Activated CD8-positive, alpha-beta memory T cell treated with anti-CD3 and anti-CD28 coated beads, Interleukin-2, amount 10 ng/mL, durations not matched to agents 7 days and 5 days (primary cell): ENCODE measurements around the gene GRIFIN. TPM values are rescaled to one million over a fixed set of nuclear protein-coding genes. Genes with fewer than 3 reads are reported as not detected.

Source experiments
- ATAC-seq: fragments of 150-1000 bp; cut with Tn5 transposase; one replicate; pipeline ENCODE4 v1.10.0; 2021; ENCODE audit warnings: moderate library complexity
- CTCF ChIA-PET: fragments of 350-600 bp; sonication (Branson Sonifier 250); formaldehyde crosslinking; loops from one replicate; lab custom pipeline; 2021; ENCODE audit warnings: antibody characterized with exemption; lab: Charles Lee
- DNase-seq: peaks from one replicate; pipeline ENCODE4 v3.0.0-alpha.2; 2020
- H3K27ac Mint-ChIP-seq: one replicate; pipeline ENCODE4 v1.8.0; 2021; ENCODE audit warnings: mild to moderate bottlenecking, mixed read lengths
- H3K27me3 Mint-ChIP-seq: one replicate; pipeline ENCODE4 v1.8.0; 2021; ENCODE audit warnings: mixed read lengths
- H3K36me3 Mint-ChIP-seq: one replicate; pipeline ENCODE4 v1.8.0; 2021; ENCODE audit warnings: mild to moderate bottlenecking, mixed read lengths
- H3K4me1 Mint-ChIP-seq: one replicate; pipeline ENCODE4 v1.8.0; 2021; ENCODE audit warnings: mixed read lengths
- H3K4me3 Mint-ChIP-seq: one replicate; pipeline ENCODE4 v1.8.0; 2021; ENCODE audit warnings: mild to moderate bottlenecking, moderate library complexity, mixed read lengths
- H3K9me3 Mint-ChIP-seq: one replicate; pipeline ENCODE4 v1.8.0; 2022; ENCODE audit warnings: low read depth, mixed read lengths
- total RNA-seq, 2 experiments: library from RNA; stranded (reverse); gene quantifications; one replicate each; pipeline ENCODE4 v1.2.3, GENCODE V29; 2021

The GRIFIN gene
- total RNA-seq, 2 experiments from 2014 or later: not detected

DNA sequence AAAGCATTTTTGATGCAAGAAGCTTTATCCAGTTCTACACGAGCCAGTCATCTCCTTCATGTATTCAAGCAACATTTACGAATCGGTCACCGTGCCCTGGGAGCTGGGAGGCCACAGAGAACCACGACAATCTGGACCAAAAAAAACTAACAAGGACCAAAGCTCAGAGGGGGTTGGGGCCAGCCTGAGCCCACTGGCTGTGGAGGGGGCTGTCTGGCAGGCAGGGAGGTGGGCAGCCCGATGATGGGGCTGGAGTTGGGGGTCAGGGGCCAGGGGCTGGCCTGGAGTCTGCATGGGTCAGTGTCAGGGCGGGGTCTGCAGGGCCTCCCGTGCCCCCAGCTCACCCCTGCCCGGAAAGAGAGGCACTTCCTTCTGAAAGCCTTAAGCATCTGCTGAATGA lies 12.5 kb upstream of the GRIFIN start:
- DNase-seq (no peak), ATAC-seq (no peak)
- Mint-ChIP-seq H3K27ac (no peak overlapping the region), H3K9me3 (no peaks in the 10 kb centered on the region), H3K27me3 (peaks cover 4% of the 10 kb centered on the region), H3K36me3 (no peaks in the 10 kb centered on the region), H3K4me3 (no peak overlapping the region), H3K4me1 (no peaks in the 10 kb centered on the region)
- CTCF ChIA-PET: interaction anchor here (0.5 to 1.8 kb wide), 3 partner anchors 11 to 185 kb away, joined by 3 to 5 read pairs (median 3); no protein-coding TSS in a partner anchor

DNA sequence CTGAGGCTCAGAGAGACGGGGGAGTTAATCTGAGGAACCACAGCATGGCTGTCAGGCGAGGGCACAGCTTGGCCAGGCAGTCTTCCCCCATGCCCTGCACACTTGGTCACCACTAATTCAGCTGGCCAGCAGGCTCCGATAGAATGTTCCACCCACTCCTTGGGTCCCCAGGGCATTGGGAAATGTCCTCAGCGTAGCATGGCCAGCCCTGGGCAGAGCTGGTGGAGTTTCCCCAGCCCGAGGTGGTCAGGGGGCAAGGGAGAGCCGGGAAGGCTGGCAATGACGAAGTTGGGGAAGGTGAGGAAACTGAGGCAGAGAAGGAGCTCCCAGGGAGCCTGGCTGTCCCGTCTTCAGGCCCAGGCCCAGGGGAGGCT lies 12.1 kb upstream of the GRIFIN start:
- Mint-ChIP-seq H3K4me3 (no peak overlapping the region), H3K9me3 (no peaks in the 10 kb centered on the region), H3K27me3 (peaks cover 4% of the 10 kb centered on the region), H3K36me3 (no peaks in the 10 kb centered on the region), H3K4me1 (no peaks in the 10 kb centered on the region), H3K27ac (no peak overlapping the region)
- CTCF ChIA-PET: interaction anchor here (0.9 to 1.8 kb wide), 2 partner anchors 11 to 19 kb away, joined by 3 to 5 read pairs; no protein-coding TSS in a partner anchor
- DNase-seq (no peak), ATAC-seq (no peak)

DNA sequence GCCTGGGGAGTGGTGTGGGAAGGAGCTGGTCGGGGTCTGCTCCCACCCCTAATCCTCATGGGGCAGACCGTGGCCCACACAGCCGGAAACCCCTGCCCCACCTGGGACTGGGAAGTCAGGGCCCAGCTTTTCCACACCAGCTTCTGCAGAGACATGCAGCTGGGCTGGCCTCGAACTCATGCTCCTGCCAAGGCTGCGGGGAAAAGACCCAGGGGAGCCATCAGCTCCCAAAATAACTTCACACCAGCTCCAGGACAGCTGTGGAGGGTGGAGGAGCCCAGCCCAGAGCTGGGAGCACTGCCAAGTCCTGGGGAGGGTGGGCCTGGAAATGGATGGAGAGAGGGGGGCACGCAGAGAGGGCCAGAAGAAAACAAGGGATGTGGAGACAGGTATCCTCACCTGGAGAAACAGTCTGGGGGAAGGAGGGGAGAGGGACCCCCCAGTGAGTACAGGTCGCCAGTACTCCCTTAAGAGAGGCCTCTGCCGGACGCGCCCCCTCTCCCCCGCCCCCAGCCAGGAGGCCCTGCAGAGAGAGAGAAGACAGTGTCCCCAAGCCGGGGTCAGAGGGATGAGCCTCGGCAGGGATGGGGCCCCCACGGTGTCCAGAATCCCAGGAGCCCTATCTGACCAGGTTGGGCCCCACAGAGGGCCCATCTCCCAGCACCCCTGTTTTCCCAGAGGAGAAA lies 11.5 kb upstream of the GRIFIN start:
- CTCF ChIA-PET: interaction anchor here (1.8 kb wide), 1 partner anchor 19 kb away, joined by 5 read pairs; no protein-coding TSS in a partner anchor
- Mint-ChIP-seq H3K36me3 (no peaks in the 10 kb centered on the region), H3K4me1 (no peaks in the 10 kb centered on the region), H3K27me3 (peaks cover 6% of the 10 kb centered on the region), H3K9me3 (no peaks in the 10 kb centered on the region), H3K27ac (no peak overlapping the region), H3K4me3 (no peak overlapping the region)
- no peak for DNase-seq
- ATAC-seq: no peak

DNA sequence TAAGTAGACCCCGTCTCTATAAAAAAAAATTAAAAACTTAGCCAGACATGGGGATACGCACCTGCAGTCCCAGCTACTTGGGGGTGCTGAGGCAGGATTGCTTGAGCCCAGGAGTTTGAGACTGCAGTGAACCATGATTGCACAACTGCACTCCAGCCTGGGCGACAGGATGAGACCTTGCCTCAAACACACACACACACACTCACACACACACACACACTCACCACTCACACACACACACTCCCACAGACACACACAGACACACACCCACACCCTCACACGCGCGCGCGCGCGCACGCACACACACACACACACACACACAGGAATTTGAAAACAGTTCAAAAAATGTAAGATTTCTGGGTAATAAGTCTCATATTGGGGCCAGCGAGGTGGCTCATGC lies 8.7 kb upstream of the GRIFIN start:
- ATAC-seq (no peak), DNase-seq (no peak)
- Mint-ChIP-seq H3K27me3 (peaks cover 15% of the 10 kb centered on the region), H3K36me3 (no peaks in the 10 kb centered on the region), H3K4me1 (no peaks in the 10 kb centered on the region), H3K27ac (no peak overlapping the region), H3K4me3 (no peak overlapping the region), H3K9me3 (no peaks in the 10 kb centered on the region)
- CTCF ChIA-PET: interaction anchor here (1.4 to 2.3 kb wide), 2 partner anchors 16 to 36 kb away, joined by 4 to 7 read pairs; no protein-coding TSS in a partner anchor

DNA sequence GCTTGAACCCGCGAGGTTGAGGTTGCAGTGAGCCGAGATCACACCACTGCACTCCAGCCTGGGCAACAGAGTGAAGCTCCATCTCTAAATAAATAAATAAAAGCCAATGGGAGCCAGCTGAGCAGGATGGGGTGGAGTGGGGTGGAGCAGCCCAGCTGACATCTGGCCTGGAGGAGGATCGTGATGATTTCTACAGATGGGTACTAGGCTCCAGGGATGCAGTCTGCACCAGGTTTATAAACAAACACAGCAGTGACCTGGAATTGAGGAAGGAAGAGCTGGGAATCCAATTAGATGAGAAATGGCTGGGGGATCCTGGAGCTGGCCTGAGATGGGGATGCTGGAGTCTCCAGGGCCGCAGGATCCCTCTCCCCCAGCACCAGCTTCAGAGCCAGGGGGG lies 7.3 kb upstream of the GRIFIN start:
- Mint-ChIP-seq H3K4me1 (peaks cover under 1% of the 10 kb centered on the region), H3K27ac (no peak overlapping the region), H3K36me3 (no peaks in the 10 kb centered on the region), H3K27me3 (peaks cover 16% of the 10 kb centered on the region), H3K4me3 (no peak overlapping the region), H3K9me3 (no peaks in the 10 kb centered on the region)
- CTCF ChIA-PET: interaction anchor here (1.4 to 2.3 kb wide), 3 partner anchors 13 to 38 kb away, joined by 3 to 7 read pairs (median 4); no protein-coding TSS in a partner anchor
- ATAC-seq: no peak
- no peak for DNase-seq

DNA sequence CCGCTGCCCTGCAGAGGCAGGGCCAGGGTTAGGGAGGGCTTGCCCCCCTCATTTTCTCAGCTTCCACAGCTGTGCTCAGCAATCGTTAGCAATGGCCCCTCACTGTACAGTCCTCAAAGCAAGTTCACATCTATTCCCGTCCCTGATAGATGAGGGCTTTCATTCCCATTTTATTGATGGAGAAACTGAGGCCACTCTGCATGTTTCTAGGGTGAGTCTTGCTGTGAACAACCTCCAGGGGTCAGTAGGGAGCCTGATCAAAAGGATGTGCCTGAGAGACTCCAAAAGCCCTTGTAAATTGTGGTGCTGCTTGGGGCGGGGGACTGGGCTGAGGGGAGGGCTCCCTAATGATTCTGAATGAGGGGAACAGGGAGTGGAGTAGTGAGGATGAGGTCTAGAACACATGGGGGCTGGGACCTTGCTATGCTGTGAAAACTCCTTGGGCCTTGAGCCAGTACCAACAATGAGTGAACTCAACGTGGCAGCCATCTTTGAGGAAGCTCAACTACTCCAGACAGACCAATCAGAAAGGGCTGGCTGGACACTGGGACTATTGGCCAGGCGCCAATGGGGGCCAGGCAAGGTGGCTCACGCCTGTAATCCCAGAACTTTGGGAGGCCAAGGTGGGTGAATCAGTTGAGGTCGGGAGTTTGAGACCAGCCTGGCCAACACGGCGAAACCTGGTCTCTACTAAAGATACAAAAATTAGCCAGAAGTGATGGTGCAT lies 6.7 kb upstream of the GRIFIN start:
- no peak overlapping the region for H3K27ac Mint-ChIP-seq
- CTCF ChIA-PET: interaction anchor here (1.4 to 2.3 kb wide), 2 partner anchors 12 to 14 kb away, joined by 3 to 7 read pairs; no protein-coding TSS in a partner anchor
- no peak for DNase-seq
- no peaks in the 10 kb centered on the region for H3K9me3 Mint-ChIP-seq
- H3K4me1 Mint-ChIP-seq: peaks cover 5% of the 10 kb centered on the region
- no peak overlapping the region for H3K4me3 Mint-ChIP-seq
- H3K27me3 Mint-ChIP-seq: peaks cover 15% of the 10 kb centered on the region
- no peaks in the 10 kb centered on the region for H3K36me3 Mint-ChIP-seq
- ATAC-seq: no peak

DNA sequence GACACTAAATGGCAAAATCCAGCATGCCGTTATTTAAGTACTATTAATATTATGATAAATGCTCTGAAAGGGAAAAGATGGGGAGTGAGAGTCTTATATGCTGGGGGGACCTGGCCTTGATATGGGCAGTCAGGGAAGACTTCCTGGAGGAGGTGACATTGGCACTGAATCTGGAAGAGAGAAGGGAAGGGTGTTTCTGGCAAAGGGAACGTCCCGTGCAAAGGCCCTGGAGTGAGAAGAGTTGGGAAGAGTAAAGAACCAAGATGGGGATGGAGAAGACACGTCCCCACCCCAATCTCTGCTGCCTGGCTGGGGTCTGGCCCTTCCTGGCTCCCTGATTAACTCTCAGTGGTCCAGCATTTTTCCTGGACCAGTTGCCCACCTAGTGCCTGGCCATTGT lies 5.0 kb upstream of the GRIFIN start:
- Mint-ChIP-seq H3K27me3 (peaks cover 15% of the 10 kb centered on the region), H3K36me3 (no peaks in the 10 kb centered on the region), H3K27ac (no peak overlapping the region), H3K4me1 (peaks cover 13% of the 10 kb centered on the region), H3K9me3 (no peaks in the 10 kb centered on the region), H3K4me3 (no peak overlapping the region)
- CTCF ChIA-PET: interaction anchor here (1.2 to 4.5 kb wide), 3 partner anchors 10 to 30 kb away, joined by 3 to 19 read pairs (median 9); no protein-coding TSS in a partner anchor
- ATAC-seq: no peak
- DNase-seq: no peak

DNA sequence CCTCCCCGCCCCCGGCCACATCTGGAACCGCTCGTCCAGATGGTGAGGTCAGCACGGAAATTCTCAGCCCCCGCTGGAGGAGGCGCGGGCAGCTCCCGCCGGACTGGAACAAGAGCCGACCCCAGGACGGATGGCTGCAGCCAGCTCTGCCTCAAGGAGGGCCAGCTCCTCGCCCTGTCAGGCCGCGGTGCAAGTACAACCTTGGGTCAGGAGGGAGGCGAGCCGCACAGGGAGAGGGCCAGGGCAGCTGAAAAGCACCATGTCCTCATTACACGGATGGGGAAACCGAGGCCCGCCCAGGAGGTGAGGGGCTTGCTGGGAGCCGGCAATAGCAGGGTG lies 3.8 kb upstream of the GRIFIN start:
- CTCF ChIA-PET: interaction anchor here (1.8 to 4.5 kb wide), 3 partner anchors 9 to 200 kb away, joined by 9 to 19 read pairs (median 10); no protein-coding TSS in a partner anchor
- DNase-seq (no peak), ATAC-seq (no peak)
- Mint-ChIP-seq H3K36me3 (no peaks in the 10 kb centered on the region), H3K27me3 (peaks cover 15% of the 10 kb centered on the region), H3K4me1 (peaks cover 13% of the 10 kb centered on the region), H3K4me3 (no peak overlapping the region), H3K9me3 (no peaks in the 10 kb centered on the region), H3K27ac (no peak overlapping the region)

DNA sequence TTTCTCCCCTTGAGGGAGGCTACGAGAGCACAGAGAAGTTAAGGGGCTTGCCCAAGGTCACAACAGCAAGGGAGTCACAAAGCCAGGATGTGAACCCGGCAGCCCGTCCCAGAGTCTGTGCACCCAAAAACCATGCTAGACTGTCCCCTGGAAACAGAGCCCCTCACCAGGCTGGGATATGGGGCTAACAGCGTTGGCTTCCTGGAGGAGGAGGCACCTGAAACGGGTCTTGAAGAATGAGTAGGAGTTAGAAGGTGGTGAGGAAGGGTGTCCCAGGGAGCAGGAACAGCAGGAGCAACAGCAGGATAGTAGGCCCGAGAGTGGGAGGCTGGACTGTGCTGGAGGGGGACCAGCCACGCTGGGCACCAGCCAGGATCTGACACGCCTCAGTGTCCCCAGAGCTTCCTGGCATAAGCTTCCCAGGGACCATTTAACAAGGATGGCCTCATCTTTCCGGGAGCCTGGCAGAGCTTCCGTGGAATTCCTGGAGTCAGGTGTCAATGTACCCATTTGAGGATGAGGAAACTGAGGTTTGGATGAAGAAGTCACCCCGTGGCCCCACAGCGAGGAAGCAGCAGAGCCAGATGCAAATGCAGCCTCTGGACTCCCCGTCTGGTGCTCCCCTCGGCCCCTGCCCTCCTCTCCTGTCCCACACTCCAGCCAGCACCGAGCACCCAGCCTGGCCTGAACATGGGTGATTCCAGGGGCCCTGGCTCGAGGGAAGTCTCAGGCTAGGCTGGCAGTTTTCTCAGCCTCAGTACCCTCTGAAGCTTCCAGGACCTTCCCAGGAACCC lies 3.3 kb upstream of the GRIFIN start:
- H3K9me3 Mint-ChIP-seq: no peaks in the 10 kb centered on the region
- peak overlapping the region; percentile 45 for H3K27ac Mint-ChIP-seq
- DNase-seq (no peak), ATAC-seq (no peak)
- no peak overlapping the region for H3K4me3 Mint-ChIP-seq
- no peaks in the 10 kb centered on the region for H3K36me3 Mint-ChIP-seq
- H3K4me1 Mint-ChIP-seq: peaks cover 13% of the 10 kb centered on the region
- peaks cover 13% of the 10 kb centered on the region for H3K27me3 Mint-ChIP-seq
- CTCF ChIA-PET: interaction anchor here (0.7 to 4.5 kb wide), 7 partner anchors 9 to 201 kb away, joined by 3 to 19 read pairs (median 6); no protein-coding TSS in a partner anchor

DNA sequence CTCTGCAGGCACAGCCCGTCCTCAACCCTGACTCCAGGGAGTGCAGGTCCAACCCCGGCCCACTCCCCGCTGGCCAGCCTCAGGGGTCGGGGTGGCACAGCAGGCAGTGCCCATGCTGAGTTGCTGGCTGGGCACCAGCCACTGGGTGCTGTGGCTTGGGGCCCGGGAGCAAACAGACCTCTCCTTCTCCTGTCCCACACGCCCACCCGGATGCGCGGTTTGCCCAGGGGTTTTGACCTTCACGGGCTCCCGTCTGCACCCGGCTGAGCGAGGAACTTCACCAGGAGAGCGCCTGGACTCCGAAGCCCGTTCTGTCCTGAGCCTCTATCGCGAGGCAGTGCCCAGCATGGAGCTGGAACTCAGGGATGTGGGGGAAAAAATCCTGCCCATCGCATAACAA lies 2.6 kb upstream of the GRIFIN start:
- CTCF ChIA-PET: interaction anchor here (0.7 to 4.5 kb wide), 9 partner anchors 10 to 231 kb away, joined by 3 to 19 read pairs (median 3); no protein-coding TSS in a partner anchor

DNA sequence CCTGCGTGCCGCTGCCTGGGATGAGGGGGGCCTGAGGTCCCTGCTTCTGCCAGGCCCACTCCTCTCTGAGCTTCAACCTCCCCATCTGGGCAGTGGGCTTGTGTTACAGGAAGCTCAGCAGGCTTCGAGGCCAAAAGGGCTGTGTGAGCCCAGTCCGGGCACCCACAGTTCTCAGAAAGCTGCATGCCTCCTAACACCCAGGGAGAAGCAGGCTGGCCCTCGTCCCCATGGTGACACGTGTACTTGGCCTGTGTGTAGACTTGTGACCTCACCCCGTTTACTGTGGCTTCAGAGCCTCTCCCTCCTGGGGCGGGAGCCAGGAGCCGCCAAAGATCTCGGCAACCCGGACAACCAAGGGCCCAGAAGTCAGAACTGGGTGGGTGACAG lies 2.2 kb upstream of the GRIFIN start:
- ATAC-seq (no peak), DNase-seq (no peak)
- H3K36me3 Mint-ChIP-seq: no peaks in the 10 kb centered on the region
- CTCF ChIA-PET: interaction anchor here (0.6 to 4.5 kb wide), 9 partner anchors 10 to 231 kb away, joined by 3 to 19 read pairs (median 4); partner anchors contain the start of gene IQCE
- no peak overlapping the region for H3K27ac Mint-ChIP-seq
- H3K4me3 Mint-ChIP-seq: no peak overlapping the region
- peaks cover 13% of the 10 kb centered on the region for H3K27me3 Mint-ChIP-seq
- no peaks in the 10 kb centered on the region for H3K9me3 Mint-ChIP-seq
- H3K4me1 Mint-ChIP-seq: peaks cover 13% of the 10 kb centered on the region

More for the DNA sequence above, 2.6 kb upstream of the GRIFIN start:
- Mint-ChIP-seq H3K27ac (no peak overlapping the region), H3K4me1 (peaks cover 13% of the 10 kb centered on the region), H3K36me3 (no peaks in the 10 kb centered on the region), H3K27me3 (peaks cover 13% of the 10 kb centered on the region), H3K9me3 (no peaks in the 10 kb centered on the region), H3K4me3 (no peak overlapping the region)
- ATAC-seq (no peak), DNase-seq (no peak)

DNA sequence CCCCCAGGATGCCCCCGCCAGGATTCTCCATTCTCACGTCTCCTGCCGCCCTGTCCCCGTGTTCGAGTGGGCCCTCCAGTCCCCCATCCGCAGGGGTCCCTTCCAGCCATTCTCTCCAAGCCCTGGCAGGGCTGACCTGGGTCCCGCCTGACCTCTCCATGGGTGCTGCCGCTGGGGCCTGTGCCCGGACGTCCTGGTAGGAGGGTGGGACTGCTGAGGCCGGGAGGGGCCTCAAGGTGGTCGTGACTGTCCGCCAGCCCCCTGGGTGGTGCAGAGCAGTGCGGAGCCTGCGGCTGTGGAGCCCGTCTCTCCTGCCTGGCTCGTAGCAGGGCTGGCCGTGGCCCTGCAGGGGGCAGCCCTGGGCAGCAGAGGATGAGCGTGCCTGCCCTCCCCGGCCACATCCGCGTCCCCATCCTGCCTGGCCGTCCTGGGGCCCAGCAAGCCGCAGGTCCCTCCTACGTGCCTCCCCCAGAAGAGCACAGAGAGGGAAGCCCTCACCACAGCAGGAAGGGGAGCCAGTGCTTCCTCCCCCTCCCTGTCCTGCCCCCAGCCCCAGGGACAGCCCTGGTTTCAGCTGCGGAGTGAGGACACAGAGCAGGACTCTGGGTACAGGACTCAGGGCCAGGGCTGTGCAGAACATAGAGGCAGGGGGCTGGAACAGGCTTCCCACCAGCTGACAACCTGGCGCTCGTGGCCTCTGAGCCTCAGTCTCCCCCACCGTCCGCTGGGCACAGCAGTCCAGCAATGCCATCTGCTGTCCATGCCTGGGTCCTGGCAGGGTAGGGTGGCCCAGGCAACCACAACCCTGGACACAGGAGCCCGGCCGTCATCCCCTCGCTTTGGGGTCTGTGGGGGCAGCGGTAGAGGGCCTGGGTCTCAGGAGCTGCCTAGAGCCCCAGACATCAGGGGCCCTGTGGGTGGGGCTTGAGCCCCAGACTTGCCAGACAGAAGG lies 1.5 kb upstream of the GRIFIN start:
- ATAC-seq: peak; percentile 98
- H3K27ac Mint-ChIP-seq: no peak overlapping the region
- peak; percentile 85 for DNase-seq
- CTCF ChIA-PET: interaction anchor here (0.6 to 4.5 kb wide), 9 partner anchors 9 to 232 kb away, joined by 3 to 19 read pairs (median 4); partner anchors contain the start of gene IQCE
- no peaks in the 10 kb centered on the region for H3K9me3 Mint-ChIP-seq
- H3K36me3 Mint-ChIP-seq: no peaks in the 10 kb centered on the region
- peaks cover 13% of the 10 kb centered on the region for H3K4me1 Mint-ChIP-seq
- H3K4me3 Mint-ChIP-seq: no peak overlapping the region
- H3K27me3 Mint-ChIP-seq: peaks cover 11% of the 10 kb centered on the region
